Right cardiac atrium (tissue), 5 donors: ENCODE data around the gene ZNF608. TPM values are rescaled to one million over a fixed set of nuclear protein-coding genes. Genes with fewer than 3 reads are reported as not detected.

Experiments used
- ATAC-seq, 2 donors: fragments of 200-7000 bp; cut with Tn5 transposase; one replicate each; pipeline versions ENCODE4 v1.8.0 to v1.9.1; 2020; ENCODE audit warnings: moderate library complexity in 2 of 2, mild to moderate bottlenecking in 1 of 2
- DNase-seq, 3 donors: peaks; one replicate each; pipeline ENCODE4 v3.0.0-alpha.2; 2020
- H3K27ac ChIP-seq: one replicate; pipeline ENCODE4 v1.5.1; 2013; ENCODE audit warnings: mild to moderate bottlenecking, low read length, control low read depth, moderate library complexity
- H3K27me3 ChIP-seq: one replicate; pipeline ENCODE4 v1.6.1; 2013; ENCODE audit not compliant: control insufficient read depth, insufficient read depth
- H3K4me1 ChIP-seq: one replicate; pipeline ENCODE4 v1.6.1; 2013; ENCODE audit warnings: low read length; ENCODE audit not compliant: control insufficient read depth, insufficient read depth
- H3K4me3 ChIP-seq: one replicate; pipeline ENCODE4 v1.5.1; 2013; ENCODE audit warnings: low read length, control low read depth
- H3K9me3 ChIP-seq: one replicate; pipeline ENCODE4 v1.6.1; 2013; ENCODE audit warnings: low read length; ENCODE audit not compliant: control insufficient read depth
- WGBS: extraction: QIAGEN DNeasy Blood & Tissue Kit; methylation state at CpG from one replicate; pipeline ENCODE4 v1.1.7; 2013; 5-methylcytosine and 5-hydroxymethylcytosine counted together
- intact Hi-C, 4 donors: fragments of 100-400 bp; cut with DNase I; formaldehyde crosslinking; loops; one replicate each; pipeline versions ENCODE4 v1.11.0 to v1.14.0; 2022 to 2023
- polyA plus RNA-seq: library from polyadenylated mRNA; stranded (reverse); fragments of 200-250 nt; gene quantifications from one replicate; pipeline ENCODE4 v1.2.3, GENCODE V29; 2013
- total RNA-seq, 4 donors: library from RNA; stranded (reverse); fragmentation: NEBNext Ultra II Directional; extraction: Animal tissue kit (Norgen Biotek cat#: 25700); gene quantifications; one replicate each; pipeline ENCODE4 v1.2.1, GENCODE V29; 2021
- donor health status: healthy with polysubstance abuse.
- donor health status: DM: no; HTN: yes; CAD: no.
- donor health status: DM: no; HTN: no; CAD: no.
- donor health status: DM: no; HTN: yes; CAD: no; lungs with severe emphysema.
- donor health status: DM: yes; HTN: yes; CAD: no.

Gene ZNF608
- total and polyA plus RNA-seq, 5 donors = 16.4 to 43.7 (median 39.7) TPM

DNA sequence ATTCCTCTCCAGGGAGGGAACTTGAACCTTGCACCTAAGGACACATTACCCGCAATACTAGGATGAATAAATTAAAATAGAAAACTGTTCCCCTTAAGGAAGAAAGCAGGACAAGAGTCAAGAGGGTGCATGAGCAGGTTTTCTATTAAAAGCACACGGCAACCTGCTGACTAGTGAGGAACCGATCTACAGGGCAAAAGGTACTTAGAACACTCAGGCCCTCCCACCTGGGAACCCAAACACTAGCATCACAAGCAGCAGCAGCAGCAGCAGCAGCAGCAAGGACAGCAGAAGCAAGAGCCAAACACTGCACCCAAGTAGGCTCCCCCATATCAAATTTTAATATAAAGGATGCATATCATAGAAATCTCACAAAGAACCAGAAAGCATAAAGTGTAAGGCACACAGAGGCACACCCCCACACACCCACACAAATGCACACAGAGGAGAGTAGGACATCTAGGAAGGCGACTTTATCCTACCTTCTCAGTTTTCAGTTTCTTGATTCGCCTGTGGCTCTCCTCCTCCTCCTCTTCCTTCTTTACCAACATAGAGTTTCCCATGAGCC, 2.8 kb downstream of the ZNF608 start:
- intact Hi-C loops = loop anchor here in 3 of 4 donors (5.0 to 10.0 kb wide), 5 partner anchors 36 to 264 kb away; no protein-coding TSS in a partner anchor
- H3K27ac ChIP-seq = peak overlapping the region; percentile 97
- DNase-seq (no peak), ATAC-seq (no peak)
- H3K4me3 ChIP-seq = peak overlapping the region; percentile 85
- no peaks in the 10 kb centered on the region for H3K9me3 ChIP-seq
- no peaks in the 10 kb centered on the region for H3K27me3 ChIP-seq
- WGBS = 13% methylated on average over 5 of the region's 5 CpGs
- peaks cover 3% of the 10 kb centered on the region for H3K4me1 ChIP-seq

DNA sequence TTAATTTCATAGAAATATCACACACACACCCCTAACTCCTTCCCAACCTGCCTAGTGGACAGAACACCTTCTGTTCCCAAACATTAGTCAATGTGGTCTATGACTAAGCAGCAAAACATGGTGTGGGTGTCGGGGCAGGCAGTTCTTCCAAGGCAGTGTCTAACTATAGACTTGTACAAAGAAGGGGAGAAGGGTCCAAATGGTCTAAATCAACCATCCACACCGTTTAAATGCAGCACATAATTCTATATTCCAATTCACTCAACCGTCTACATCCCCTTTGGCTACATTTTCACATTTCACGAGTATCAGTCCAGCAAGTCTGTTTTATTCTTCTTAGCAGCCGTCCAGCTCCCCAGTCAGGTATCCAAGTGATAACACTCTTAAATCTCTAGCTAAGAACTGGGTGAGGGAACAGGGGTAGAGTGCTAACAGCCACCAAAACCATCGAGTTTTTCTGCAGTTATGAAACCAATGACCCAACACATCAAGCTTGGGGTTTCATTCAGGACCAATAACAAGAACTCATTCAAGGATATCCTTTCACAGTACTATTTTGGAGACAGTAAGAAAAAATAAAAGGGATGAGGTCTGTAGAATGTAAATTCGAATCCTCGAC, 3.3 kb downstream of the ZNF608 start:
- DNase-seq (peak in 1 of 3 donors; percentile 24), ATAC-seq (peak in 1 of 2 donors; percentile 58)
- Histone ChIP-seq H3K4me3 (peak overlapping the region; percentile 85), H3K4me1 (peaks cover 3% of the 10 kb centered on the region), H3K9me3 (no peaks in the 10 kb centered on the region), H3K27ac (peak overlapping the region; percentile 97), H3K27me3 (no peaks in the 10 kb centered on the region)
- 16% methylated on average over 8 of the region's 8 CpGs for WGBS
- intact Hi-C loops = loop anchor here in 3 of 4 donors (5.0 to 10.0 kb wide), 5 partner anchors 36 to 264 kb away; no protein-coding TSS in a partner anchor

- peaks cover 3% of the 10 kb centered on the region for H3K4me1 ChIP-seq
- 55% methylated on average over 4 of the region's 4 CpGs for WGBS
- intact Hi-C loops = loop anchor here in 3 of 4 donors (5.0 to 10.0 kb wide), 5 partner anchors 35 to 265 kb away; no protein-coding TSS in a partner anchor
- peak overlapping the region; percentile 85 for H3K4me3 ChIP-seq
- no peaks in the 10 kb centered on the region for H3K9me3 ChIP-seq
- no peak for ATAC-seq
- no peak for DNase-seq
- no peaks in the 10 kb centered on the region for H3K27me3 ChIP-seq
- peak overlapping the region; percentile 97 for H3K27ac ChIP-seq
Observed at GRCh38 chr5:124742521-124742920, 3.9 kb downstream of the ZNF608 start.

GRCh38 chr5:124741711-124742496, 4.5 kb downstream of the ZNF608 start:
- Histone ChIP-seq H3K27ac (peak overlapping the region; percentile 46), H3K4me1 (peaks cover 3% of the 10 kb centered on the region), H3K27me3 (no peaks in the 10 kb centered on the region), H3K4me3 (peak overlapping the region; percentile 85), H3K9me3 (no peaks in the 10 kb centered on the region)
- DNase-seq = peak in 1 of 3 donors; percentile 50
- ATAC-seq = peak; percentile 62 to 65
- 31% methylated on average over 4 of the region's 4 CpGs for WGBS
- intact Hi-C loops = loop anchor here in 3 of 4 donors (5.0 to 10.0 kb wide), 5 partner anchors 35 to 265 kb away; no protein-coding TSS in a partner anchor

GRCh38 chr5:124740991-124741583, 5.4 kb downstream of the ZNF608 start:
- DNase-seq = no peak
- Histone ChIP-seq H3K27me3 (no peaks in the 10 kb centered on the region), H3K27ac (no peak overlapping the region), H3K4me3 (peak overlapping the region; percentile 13), H3K9me3 (no peaks in the 10 kb centered on the region), H3K4me1 (peaks cover 3% of the 10 kb centered on the region)
- intact Hi-C loops = loop anchor here in 3 of 4 donors (5.0 to 10.0 kb wide), 5 partner anchors 34 to 266 kb away; no protein-coding TSS in a partner anchor
- 73% methylated on average over 4 of the region's 4 CpGs for WGBS
- no peak for ATAC-seq

DNA sequence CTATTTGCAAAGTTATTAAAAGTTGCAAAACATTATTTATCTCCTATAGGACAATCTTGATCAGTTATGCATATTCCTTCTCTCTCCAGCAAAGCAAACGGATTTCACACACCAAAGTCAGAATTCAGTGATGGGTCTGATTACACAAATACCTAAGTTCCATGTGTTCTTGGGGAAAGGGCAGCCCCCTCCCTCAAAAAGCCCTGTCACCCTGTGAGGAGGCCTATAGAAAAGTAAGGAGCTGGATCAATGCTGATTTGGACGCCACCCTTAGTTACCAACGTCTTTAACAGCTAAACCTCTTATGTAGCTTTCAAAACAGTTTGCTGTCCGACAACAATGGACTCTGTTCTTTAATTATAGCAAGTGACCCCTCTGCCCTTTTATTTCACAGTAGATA, 6.4 kb downstream of the ZNF608 start:
- DNase-seq (no peak), ATAC-seq (no peak)
- Histone ChIP-seq H3K9me3 (no peaks in the 10 kb centered on the region), H3K27me3 (no peaks in the 10 kb centered on the region), H3K4me1 (peaks cover 5% of the 10 kb centered on the region), H3K27ac (no peak overlapping the region), H3K4me3 (peak overlapping the region; percentile 13)
- intact Hi-C loops = loop anchor here in 3 of 4 donors (5.0 to 10.0 kb wide), 5 partner anchors 33 to 267 kb away; no protein-coding TSS in a partner anchor
- 64% methylated on average over 4 of the region's 4 CpGs for WGBS

DNA sequence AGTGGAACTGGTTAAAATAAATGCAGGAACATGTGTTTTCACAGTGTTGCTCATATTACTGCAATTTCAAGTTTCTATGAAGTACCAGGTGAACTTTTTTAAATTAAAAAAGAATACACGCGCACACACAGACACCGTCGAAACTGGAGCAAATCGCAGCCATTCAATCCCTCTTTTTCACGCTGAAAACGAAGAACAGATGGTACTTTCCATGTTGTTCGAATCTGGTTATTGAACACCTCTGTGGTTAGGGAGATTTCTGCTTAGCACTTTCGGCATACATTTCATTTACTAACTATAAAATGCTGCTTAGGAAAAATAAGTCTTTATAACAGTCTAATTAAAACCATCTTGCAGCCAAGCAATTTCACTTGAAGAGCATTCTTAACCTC, 6.8 kb downstream of the ZNF608 start:
- Histone ChIP-seq H3K4me1 (peaks cover 5% of the 10 kb centered on the region), H3K27ac (no peak overlapping the region), H3K9me3 (no peaks in the 10 kb centered on the region), H3K4me3 (no peak overlapping the region), H3K27me3 (no peaks in the 10 kb centered on the region)
- intact Hi-C loops = loop anchor here in 3 of 4 donors (5.0 to 10.0 kb wide), 5 partner anchors 32 to 268 kb away; no protein-coding TSS in a partner anchor
- ATAC-seq (no peak), DNase-seq (no peak)
- 80% methylated on average over 9 of the region's 9 CpGs for WGBS

- ATAC-seq (no peak), DNase-seq (no peak)
- intact Hi-C loops = no loop called here
- Histone ChIP-seq H3K27ac (peak overlapping the region; percentile 48), H3K4me3 (peak overlapping the region; percentile 13), H3K4me1 (peaks cover 5% of the 10 kb centered on the region), H3K27me3 (no peaks in the 10 kb centered on the region), H3K9me3 (no peaks in the 10 kb centered on the region)
- WGBS = 42% methylated on average over 9 of the region's 9 CpGs
Observed at GRCh38 chr5:124738681-124739633, 7.5 kb downstream of the ZNF608 start.

DNA sequence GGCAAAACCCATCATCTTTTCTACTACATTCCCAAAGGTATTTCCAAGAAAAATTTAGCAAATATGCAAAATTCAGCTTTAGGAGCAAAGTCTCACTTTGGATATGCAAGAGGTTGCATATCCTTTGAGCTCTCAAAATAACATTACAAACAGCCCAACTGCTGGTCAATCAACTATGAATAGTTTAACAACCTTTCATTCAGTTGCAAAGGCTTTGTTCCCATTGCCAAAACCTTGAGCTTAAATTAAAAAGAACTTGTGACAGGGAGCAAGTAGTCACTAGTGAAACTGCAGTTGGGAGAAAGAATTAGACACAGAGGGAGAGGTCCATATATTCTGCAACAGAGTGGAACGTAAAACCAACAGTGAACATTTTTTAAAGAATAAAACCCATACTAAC, 8.8 kb downstream of the ZNF608 start:
- Histone ChIP-seq H3K4me1 (peaks cover 5% of the 10 kb centered on the region), H3K4me3 (no peak overlapping the region), H3K27ac (no peak overlapping the region), H3K27me3 (no peaks in the 10 kb centered on the region), H3K9me3 (no peaks in the 10 kb centered on the region)
- DNase-seq (no peak), ATAC-seq (no peak)
- intact Hi-C loops = no loop called here
- 92% methylated on average over 1 of the region's 1 CpG for WGBS

DNA sequence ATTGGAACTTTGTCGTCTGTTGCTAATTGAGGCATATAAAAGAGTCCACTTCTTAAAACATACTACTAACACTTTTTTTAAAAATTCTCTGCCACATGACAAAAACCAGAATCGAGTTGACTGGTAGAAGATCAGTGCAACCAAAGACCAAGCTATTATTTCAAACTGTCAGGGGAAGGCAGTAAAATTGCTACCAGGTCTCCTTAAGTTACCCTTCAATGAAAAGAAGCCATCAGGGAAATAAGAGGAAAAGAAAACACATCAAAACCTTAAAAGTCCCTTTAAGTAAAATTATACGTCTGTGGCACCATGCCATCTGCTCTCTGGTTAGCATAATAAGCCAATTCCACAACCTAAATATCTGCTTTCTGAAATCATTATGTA, 9.6 kb downstream of the ZNF608 start:
- DNase-seq (no peak), ATAC-seq (no peak)
- Histone ChIP-seq H3K4me3 (no peak overlapping the region), H3K27ac (no peak overlapping the region), H3K4me1 (peaks cover 5% of the 10 kb centered on the region), H3K27me3 (no peaks in the 10 kb centered on the region), H3K9me3 (no peaks in the 10 kb centered on the region)
- intact Hi-C loops = no loop called here
- WGBS = 55% methylated on average over 3 of the region's 3 CpGs
